ENCODE measurements around the gene RHOJ.

- no peak for TF ChIP-seq CTCF (IDR thresholded peaks at IDR 0.05 in 2 of 3, conservative IDR thresholded peaks at IDR 0.05 in 1 of 3; ENCODE audit: borderline replicate concordance in 1 of 3, insufficient read depth in 1 of 3, low read depth in 2 of 3, low read length in 2 of 3)
- TF ChIP-seq JUND (IDR thresholded peaks at IDR 0.05): no peak
- TF ChIP-seq POLR2A (IDR thresholded peaks at IDR 0.05; ENCODE audit: borderline replicate concordance, extremely low read depth, insufficient read depth, insufficient read length): no peak
- TF ChIP-seq POLR2AphosphoS5 (IDR thresholded peaks at IDR 0.05; ENCODE audit: low read depth, low read length): no peak
- no peak for TF ChIP-seq CEBPB (IDR thresholded peaks at IDR 0.05; ENCODE audit: low read depth)
- no peak for TF ChIP-seq FOSL1 (IDR thresholded peaks at IDR 0.05; ENCODE audit: low read depth)
- no peak for TF ChIP-seq REST (IDR thresholded peaks at IDR 0.05; ENCODE audit: low read depth)
Observed at GRCh38 chr14:63326840-63327239, 122.6 kb downstream of the RHOJ start.
